K562 (cell line): ENCODE results near the gene PLCB3. TPM values are rescaled to one million over a fixed set of nuclear protein-coding genes. Genes with fewer than 3 reads are reported as not detected.

Experiments
- UBTF ChIP-seq, 2 experiments: IDR thresholded peaks; 2 replicates each; pipeline ENCODE4 v1.6.1; 2012; ENCODE audit warnings: improper control_type of control experiment in 2 of 2, low read depth in 2 of 2, low read length in 2 of 2, borderline replicate concordance in 1 of 2
- polyA plus RNA-seq, 8 experiments: library from polyadenylated mRNA; depleted of rRNA in 4 of 8; stranded (reverse) in 5 of 8; unstranded in 3 of 8; fragments of >200 nt; fragmentation: Nextera tagmentation in 2 of 8; fragmentation: Illumina TruSeq in 1 of 8; extraction: Ambion mirVana in 2 of 8; extraction: Trizol in 1 of 8; gene quantifications; 2 replicates each; pipeline versions ENCODE4 v1.2.1 to v1.2.3, GENCODE V29; 2011 to 2014; ENCODE audit warnings: inconsistent platforms in 1 of 8, missing spikeins in 1 of 8
- small RNA-seq: library from RNA; depleted of rRNA; stranded (forward); fragments of <200 nt; gene quantifications from one replicate; pipeline ENCODE3, GENCODE V24; 2014
- total RNA-seq, 7 experiments: library from RNA; depleted of rRNA in 6 of 7; stranded (reverse); fragments of >200 nt in 6 of 7; fragmentation: Illumina TruSeq in 2 of 7; extraction: Trizol in 2 of 7; gene quantifications; 2 replicates each; pipeline versions ENCODE4 v1.2.1 to v1.2.3, GENCODE V29; 2011 to 2021; ENCODE audit warnings: low replicate concordance in 1 of 7

The PLCB3 gene
- total and polyA plus RNA-seq, 9 of the 15 experiments (the other 6 are each of a cell fraction or from before 2014, with no cell fraction given) = 0.31 to 44.8 (median 14.6) TPM

GRCh38 chr11:64317961-64318765, 66.8 kb downstream of the PLCB3 start, which contains the start of gene PRDX5 (continued):
- TF ChIP-seq UBTF (IDR thresholded peaks at IDR 0.05; ENCODE audit: borderline replicate concordance in 1 of 2, low read depth in 2 of 2, low read length in 2 of 2) = no peak
- TF ChIP-seq, all 486 proteins: peak for 111

Small RNAs within 50 kb of the gene (small RNA-seq; reads per million reads assigned to genes)
- not detected for gene RF00019

Other genes with a start within 250 kb of the PLCB3 start
Only the 7 nearest of the 19 such genes appear.
- gene TRPT1, start 25.3 kb upstream of the PLCB3 start, total RNA-seq (2014; rRNA removed) = 27.4 and 37.3 TPM in 2 replicates
- gene TRPT1, start 25.3 kb upstream of the PLCB3 start, total RNA-seq (2014; rRNA removed; fragmentation: Illumina TruSeq; extraction: Trizol) = 17.3 and 17.5 TPM in 2 replicates
- 23.1 and 25.3 TPM in 2 replicates for gene TRPT1, start 25.3 kb upstream of the PLCB3 start, total RNA-seq (2015; rRNA removed; fragmentation: Illumina TruSeq; extraction: Trizol)
- 36.1 and 41.7 TPM in 2 replicates for gene TRPT1, start 25.3 kb upstream of the PLCB3 start, total RNA-seq (2021)
- gene TRPT1, start 25.3 kb upstream of the PLCB3 start, polyA plus RNA-seq (2011; rRNA removed) = 23.3 and 42.4 TPM in 2 replicates
- gene TRPT1, start 25.3 kb upstream of the PLCB3 start, polyA plus RNA-seq (2014; fragmentation: Illumina TruSeq; extraction: Trizol) = 21.2 and 33.3 TPM in 2 replicates
- 1 to 10 TPM; 4.6 to 8.1 TPM for gene TRPT1, start 25.3 kb upstream of the PLCB3 start, polyA plus RNA-seq (2014; fragmentation: Nextera tagmentation; extraction: Ambion mirVana)
- gene TRPT1, start 25.3 kb upstream of the PLCB3 start, polyA plus RNA-seq (2014; rRNA removed) = 38.4 and 39.2 TPM in 2 replicates
- 92.6 and 132 TPM in 2 replicates for gene NUDT22, start 25.3 kb upstream of the PLCB3 start, total RNA-seq (2014; rRNA removed)
- gene NUDT22, start 25.3 kb upstream of the PLCB3 start, total RNA-seq (2014; rRNA removed; fragmentation: Illumina TruSeq; extraction: Trizol) = 21.1 and 25.7 TPM in 2 replicates
- gene NUDT22, start 25.3 kb upstream of the PLCB3 start, total RNA-seq (2015; rRNA removed; fragmentation: Illumina TruSeq; extraction: Trizol) = 49.9 and 50.6 TPM in 2 replicates
- gene NUDT22, start 25.3 kb upstream of the PLCB3 start, total RNA-seq (2021) = 87.5 and 89.5 TPM in 2 replicates
- gene NUDT22, start 25.3 kb upstream of the PLCB3 start, polyA plus RNA-seq (2011; rRNA removed) = 37.4 and 48.0 TPM in 2 replicates
- gene NUDT22, start 25.3 kb upstream of the PLCB3 start, polyA plus RNA-seq (2014; fragmentation: Illumina TruSeq; extraction: Trizol) = 24.0 and 43.1 TPM in 2 replicates
- 10 to 100 TPM in 1 of 2 experiments, 1 to 10 TPM in 1; 6.3 to 16.3 TPM for gene NUDT22, start 25.3 kb upstream of the PLCB3 start, polyA plus RNA-seq (2014; fragmentation: Nextera tagmentation; extraction: Ambion mirVana)
- 83.6 and 88.5 TPM in 2 replicates for gene NUDT22, start 25.3 kb upstream of the PLCB3 start, polyA plus RNA-seq (2014; rRNA removed)
- 16.4 and 20.2 TPM in 2 replicates for gene DNAJC4, start 21.0 kb upstream of the PLCB3 start, total RNA-seq (2014; rRNA removed)
- gene DNAJC4, start 21.0 kb upstream of the PLCB3 start, total RNA-seq (2014; rRNA removed; fragmentation: Illumina TruSeq; extraction: Trizol) = 6.6 and 11.2 TPM in 2 replicates
- 19.3 and 19.9 TPM in 2 replicates for gene DNAJC4, start 21.0 kb upstream of the PLCB3 start, total RNA-seq (2015; rRNA removed; fragmentation: Illumina TruSeq; extraction: Trizol)
- 27.6 and 31.8 TPM in 2 replicates for gene DNAJC4, start 21.0 kb upstream of the PLCB3 start, total RNA-seq (2021)
- gene DNAJC4, start 21.0 kb upstream of the PLCB3 start, polyA plus RNA-seq (2011; rRNA removed) = 23.9 and 45.1 TPM in 2 replicates
- gene DNAJC4, start 21.0 kb upstream of the PLCB3 start, polyA plus RNA-seq (2014; fragmentation: Illumina TruSeq; extraction: Trizol) = 28.0 and 37.5 TPM in 2 replicates
- gene DNAJC4, start 21.0 kb upstream of the PLCB3 start, polyA plus RNA-seq (2014; fragmentation: Nextera tagmentation; extraction: Ambion mirVana) = 1 to 10 TPM; 4.0 to 4.6 TPM
- 32.6 and 42.9 TPM in 2 replicates for gene DNAJC4, start 21.0 kb upstream of the PLCB3 start, polyA plus RNA-seq (2014; rRNA removed)
- gene VEGFB, start 16.9 kb upstream of the PLCB3 start, total RNA-seq (2014; rRNA removed) = 28.2 and 44.3 TPM in 2 replicates
- 21.0 and 22.6 TPM in 2 replicates for gene VEGFB, start 16.9 kb upstream of the PLCB3 start, total RNA-seq (2014; rRNA removed; fragmentation: Illumina TruSeq; extraction: Trizol)
- 25.7 and 28.0 TPM in 2 replicates for gene VEGFB, start 16.9 kb upstream of the PLCB3 start, total RNA-seq (2015; rRNA removed; fragmentation: Illumina TruSeq; extraction: Trizol)
- 83.4 and 88.3 TPM in 2 replicates for gene VEGFB, start 16.9 kb upstream of the PLCB3 start, total RNA-seq (2021)
- 11.0 and 13.5 TPM in 2 replicates for gene VEGFB, start 16.9 kb upstream of the PLCB3 start, polyA plus RNA-seq (2011; rRNA removed)
- 35.2 and 41.4 TPM in 2 replicates for gene VEGFB, start 16.9 kb upstream of the PLCB3 start, polyA plus RNA-seq (2014; fragmentation: Illumina TruSeq; extraction: Trizol)
- 10 to 100 TPM; 12.0 to 12.1 TPM for gene VEGFB, start 16.9 kb upstream of the PLCB3 start, polyA plus RNA-seq (2014; fragmentation: Nextera tagmentation; extraction: Ambion mirVana)
- 31.8 and 35.8 TPM in 2 replicates for gene VEGFB, start 16.9 kb upstream of the PLCB3 start, polyA plus RNA-seq (2014; rRNA removed)
- 151 TPM in 2 replicates for gene FKBP2, start 10.4 kb upstream of the PLCB3 start, total RNA-seq (2014; rRNA removed)
- 28.0 and 49.2 TPM in 2 replicates for gene FKBP2, start 10.4 kb upstream of the PLCB3 start, total RNA-seq (2014; rRNA removed; fragmentation: Illumina TruSeq; extraction: Trizol)
- gene FKBP2, start 10.4 kb upstream of the PLCB3 start, total RNA-seq (2015; rRNA removed; fragmentation: Illumina TruSeq; extraction: Trizol) = 73.1 and 79.0 TPM in 2 replicates
- 44.5 and 58.1 TPM in 2 replicates for gene FKBP2, start 10.4 kb upstream of the PLCB3 start, total RNA-seq (2021)
- 30.8 and 36.6 TPM in 2 replicates for gene FKBP2, start 10.4 kb upstream of the PLCB3 start, polyA plus RNA-seq (2011; rRNA removed)
- 71.7 and 83.5 TPM in 2 replicates for gene FKBP2, start 10.4 kb upstream of the PLCB3 start, polyA plus RNA-seq (2014; fragmentation: Illumina TruSeq; extraction: Trizol)
- 10 to 100 TPM in 1 of 2 experiments, 1 to 10 TPM in 1; 3.5 to 27.1 TPM for gene FKBP2, start 10.4 kb upstream of the PLCB3 start, polyA plus RNA-seq (2014; fragmentation: Nextera tagmentation; extraction: Ambion mirVana)
- gene FKBP2, start 10.4 kb upstream of the PLCB3 start, polyA plus RNA-seq (2014; rRNA removed) = 92.2 and 110 TPM in 2 replicates
- gene PPP1R14B, start 4.6 kb upstream of the PLCB3 start, total RNA-seq (2014; rRNA removed) = 566 and 592 TPM in 2 replicates
- gene PPP1R14B, start 4.6 kb upstream of the PLCB3 start, total RNA-seq (2014; rRNA removed; fragmentation: Illumina TruSeq; extraction: Trizol) = 114 and 162 TPM in 2 replicates
- gene PPP1R14B, start 4.6 kb upstream of the PLCB3 start, total RNA-seq (2015; rRNA removed; fragmentation: Illumina TruSeq; extraction: Trizol) = 300 and 321 TPM in 2 replicates
- gene PPP1R14B, start 4.6 kb upstream of the PLCB3 start, total RNA-seq (2021) = 391 and 402 TPM in 2 replicates
- 182 and 196 TPM in 2 replicates for gene PPP1R14B, start 4.6 kb upstream of the PLCB3 start, polyA plus RNA-seq (2011; rRNA removed)
- gene PPP1R14B, start 4.6 kb upstream of the PLCB3 start, polyA plus RNA-seq (2014; fragmentation: Illumina TruSeq; extraction: Trizol) = 212 and 254 TPM in 2 replicates
- 10 to 100 TPM in 1 of 2 experiments, 1 to 10 TPM in 1; 7.7 to 17.5 TPM for gene PPP1R14B, start 4.6 kb upstream of the PLCB3 start, polyA plus RNA-seq (2014; fragmentation: Nextera tagmentation; extraction: Ambion mirVana)
- 312 and 380 TPM in 2 replicates for gene PPP1R14B, start 4.6 kb upstream of the PLCB3 start, polyA plus RNA-seq (2014; rRNA removed)
- gene BAD, start 33.1 kb downstream of the PLCB3 start, total RNA-seq (2014; rRNA removed) = 45.6 and 58.5 TPM in 2 replicates
- 2.9 and 4.1 TPM in 2 replicates for gene BAD, start 33.1 kb downstream of the PLCB3 start, total RNA-seq (2014; rRNA removed; fragmentation: Illumina TruSeq; extraction: Trizol)
- gene BAD, start 33.1 kb downstream of the PLCB3 start, total RNA-seq (2015; rRNA removed; fragmentation: Illumina TruSeq; extraction: Trizol) = 18.8 and 23.8 TPM in 2 replicates
- gene BAD, start 33.1 kb downstream of the PLCB3 start, total RNA-seq (2021) = 25.2 and 27.1 TPM in 2 replicates
- 11.8 and 21.1 TPM in 2 replicates for gene BAD, start 33.1 kb downstream of the PLCB3 start, polyA plus RNA-seq (2011; rRNA removed)
- 4.7 and 12.8 TPM in 2 replicates for gene BAD, start 33.1 kb downstream of the PLCB3 start, polyA plus RNA-seq (2014; fragmentation: Illumina TruSeq; extraction: Trizol)
- 1 to 10 TPM in 1 of 2 experiments, under 1 TPM in 1; 0.61 to 4.0 TPM for gene BAD, start 33.1 kb downstream of the PLCB3 start, polyA plus RNA-seq (2014; fragmentation: Nextera tagmentation; extraction: Ambion mirVana)
- gene BAD, start 33.1 kb downstream of the PLCB3 start, polyA plus RNA-seq (2014; rRNA removed) = 34.3 and 43.0 TPM in 2 replicates